GM18511 (cell line): ENCODE data around the gene RPA3.

Experiments
- ATAC-seq: cut with Tn5 transposase; IDR thresholded peaks from one replicate; pipeline ENCODE4 v1.9.1; 2021; ENCODE audit warnings: mild to moderate bottlenecking, moderate library complexity; ENCODE audit not compliant: unreplicated experiment

The RPA3 gene

GRCh38 chr7:7614018-7614741 is 104.2 kb downstream of the RPA3 start:
- ATAC-seq = no peak

DNA sequence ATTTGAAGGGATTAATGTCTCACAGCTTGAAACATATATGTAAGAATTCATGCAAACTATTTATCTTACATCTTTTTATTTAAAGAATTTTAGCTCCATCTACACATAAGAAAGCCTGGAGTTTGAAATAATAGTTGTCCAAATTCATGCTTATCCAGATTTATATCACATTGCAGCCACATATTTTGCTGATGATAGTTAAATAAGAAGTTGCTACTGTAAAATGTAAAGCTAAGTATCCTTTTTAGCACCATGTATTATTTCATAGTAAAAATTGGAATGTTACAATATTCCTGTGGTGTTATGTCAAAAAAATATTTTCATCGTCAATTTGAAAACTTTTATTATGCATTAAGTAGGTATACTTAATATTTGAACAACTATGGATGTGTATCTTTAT is 105.2 kb downstream of the RPA3 start:
- no peak for ATAC-seq

- ATAC-seq = no peak
Measured at GRCh38 chr7:7612519-7612918, 105.9 kb downstream of the RPA3 start.

GRCh38 chr7:7609330-7609729 is 109.1 kb downstream of the RPA3 start:
- no peak for ATAC-seq

GRCh38 chr7:7607010-7607409 is 111.4 kb downstream of the RPA3 start:
- no peak for ATAC-seq

GRCh38 chr7:7596176-7596575 is 122.2 kb downstream of the RPA3 start:
- ATAC-seq = no peak

DNA sequence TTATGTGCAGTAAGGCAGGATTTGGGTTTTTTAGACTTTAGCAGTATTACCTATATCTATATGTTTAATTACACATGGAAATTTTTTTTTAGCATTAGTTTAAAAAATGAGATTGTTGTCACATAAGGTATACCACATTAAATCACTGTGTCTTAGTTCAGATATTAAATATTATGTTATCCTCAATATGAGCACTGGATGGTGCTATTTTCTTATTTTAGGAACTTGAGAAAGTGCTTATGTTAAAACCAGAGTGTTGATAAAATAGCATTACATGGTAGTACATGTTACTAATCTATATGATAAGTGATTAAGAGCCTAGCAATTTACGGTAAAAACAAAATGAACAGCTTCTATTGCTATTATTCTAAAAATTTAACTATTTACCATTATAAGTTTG is 123.0 kb downstream of the RPA3 start:
- ATAC-seq = no peak
